ENCODE measurements around the gene HECTD4. TPM values are rescaled to one million over a fixed set of nuclear protein-coding genes. Genes with fewer than 3 reads are reported as not detected.

The HECTD4 gene
- total and polyA plus RNA-seq, 7 donors, result 2.1 to 22.8 (median 14.6) TPM

DNA sequence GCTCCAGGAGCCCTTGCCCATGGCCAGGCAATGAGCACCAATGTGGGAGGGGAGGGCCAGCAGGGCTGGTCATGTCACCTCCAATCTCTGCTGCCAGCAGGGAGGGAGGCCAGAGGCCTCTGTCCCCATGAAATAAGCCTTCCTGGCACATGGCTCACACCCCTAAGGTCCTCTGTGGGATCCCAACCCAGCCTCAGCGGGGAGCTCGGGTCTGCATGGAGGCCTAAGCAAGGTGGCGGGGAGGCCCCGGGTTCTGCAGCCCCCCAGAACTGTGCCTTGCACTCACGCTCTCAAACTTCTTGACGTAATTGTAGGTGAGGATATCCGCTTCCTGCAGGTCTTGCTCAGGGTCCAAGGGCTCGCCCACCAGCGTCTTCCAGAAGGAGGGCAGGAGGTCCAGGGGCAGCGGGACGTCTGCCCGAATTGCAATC is 215.2 kb downstream of the HECTD4 start:
- WGBS, 3 donors, result 93 to 95% (median 94%) methylated on average over 12 of the region's 12 CpGs
- intact Hi-C loops (cut with DNase I), result no loop called here
- no peak for DNase-seq
- H3K4me3 ChIP-seq, result no peak overlapping the region
- peaks cover 0 to 89% of the 10 kb centered on the region in 2 donors for H3K36me3 ChIP-seq (ENCODE audit: insufficient read depth in 1 of 2, low read depth in 1 of 2)
- TF ChIP-seq, protein P1, sequence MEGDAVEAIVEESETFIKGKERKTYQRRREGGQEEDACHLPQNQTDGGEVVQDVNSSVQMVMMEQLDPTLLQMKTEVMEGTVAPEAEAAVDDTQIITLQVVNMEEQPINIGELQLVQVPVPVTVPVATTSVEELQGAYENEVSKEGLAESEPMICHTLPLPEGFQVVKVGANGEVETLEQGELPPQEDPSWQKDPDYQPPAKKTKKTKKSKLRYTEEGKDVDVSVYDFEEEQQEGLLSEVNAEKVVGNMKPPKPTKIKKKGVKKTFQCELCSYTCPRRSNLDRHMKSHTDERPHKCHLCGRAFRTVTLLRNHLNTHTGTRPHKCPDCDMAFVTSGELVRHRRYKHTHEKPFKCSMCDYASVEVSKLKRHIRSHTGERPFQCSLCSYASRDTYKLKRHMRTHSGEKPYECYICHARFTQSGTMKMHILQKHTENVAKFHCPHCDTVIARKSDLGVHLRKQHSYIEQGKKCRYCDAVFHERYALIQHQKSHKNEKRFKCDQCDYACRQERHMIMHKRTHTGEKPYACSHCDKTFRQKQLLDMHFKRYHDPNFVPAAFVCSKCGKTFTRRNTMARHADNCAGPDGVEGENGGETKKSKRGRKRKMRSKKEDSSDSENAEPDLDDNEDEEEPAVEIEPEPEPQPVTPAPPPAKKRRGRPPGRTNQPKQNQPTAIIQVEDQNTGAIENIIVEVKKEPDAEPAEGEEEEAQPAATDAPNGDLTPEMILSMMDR (IDR thresholded peaks at IDR 0.05), result no peak
- H3K9me3 ChIP-seq, result no peaks in the 10 kb centered on the region
- no peak overlapping the region for H3K27ac ChIP-seq
- H3K27me3 ChIP-seq (ENCODE audit: insufficient read depth in 3 of 3, low read length in 2 of 3), result no peaks in the 10 kb centered on the region
- no peak for ATAC-seq
- no peaks in the 10 kb centered on the region for H3K4me1 ChIP-seq

DNA sequence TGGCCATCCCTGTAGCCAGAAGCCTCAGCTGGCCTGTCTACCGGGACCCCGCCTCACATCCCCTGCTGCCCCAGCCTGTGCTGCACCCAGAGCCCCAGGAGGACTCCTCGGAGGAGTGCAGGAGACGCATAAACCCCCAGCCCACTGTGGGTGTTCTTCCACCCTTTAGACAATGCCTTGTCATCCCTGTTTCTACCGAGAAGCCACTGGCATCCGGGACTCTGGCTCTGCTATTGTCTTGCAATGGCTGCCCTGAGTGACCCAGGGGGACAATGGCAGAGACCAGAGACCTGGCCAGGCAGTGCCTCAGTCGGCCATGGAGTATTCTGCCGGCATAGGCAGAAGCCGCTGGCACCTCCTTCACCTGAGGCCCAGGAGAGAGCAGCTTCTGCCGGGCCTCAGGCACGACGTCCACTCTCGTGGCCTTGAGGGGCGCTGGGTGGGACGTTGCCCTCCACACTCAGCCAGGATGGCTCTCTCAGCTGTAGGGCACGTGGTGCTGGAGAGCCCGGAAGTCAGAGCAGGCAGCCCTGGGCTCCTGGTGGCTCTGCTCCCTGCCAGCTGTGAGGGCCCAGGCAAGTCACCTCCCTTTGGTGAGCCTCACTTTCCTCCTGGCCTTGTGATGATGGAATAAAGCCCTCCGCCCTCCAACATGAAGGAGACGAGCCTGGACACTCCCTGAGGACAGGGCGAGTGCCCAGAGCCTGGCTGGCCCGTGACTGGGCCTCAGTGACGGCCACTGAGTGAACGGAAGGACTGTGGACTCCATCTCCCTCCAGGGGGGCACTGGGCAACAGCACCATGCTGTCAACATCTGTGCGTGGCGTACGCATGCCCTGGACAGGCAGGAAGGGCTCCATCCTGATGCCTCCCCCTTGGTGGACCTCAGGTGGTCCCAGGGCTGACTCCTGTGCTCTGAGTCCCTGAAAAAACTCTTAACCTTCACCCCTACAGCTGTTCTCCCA is 215.9 kb downstream of the HECTD4 start:
- Histone ChIP-seq H3K27me3 (ENCODE audit: insufficient read depth in 3 of 3, low read length in 2 of 3) (no peaks in the 10 kb centered on the region), H3K4me3 (no peak overlapping the region), H3K36me3 (ENCODE audit: insufficient read depth in 1 of 2, low read depth in 1 of 2) (peaks cover 0 to 89% of the 10 kb centered on the region in 2 donors), H3K4me1 (no peaks in the 10 kb centered on the region), H3K27ac (no peak overlapping the region), H3K9me3 (no peaks in the 10 kb centered on the region)
- intact Hi-C loops (cut with DNase I), result no loop called here
- no peak for ATAC-seq
- TF ChIP-seq, protein P1 (IDR thresholded peaks at IDR 0.05), result no peak
- WGBS, 3 donors, result 93 to 95% (median 95%) methylated on average over 20 to 26 of the region's 26 CpGs
- DNase-seq, result no peak

DNA sequence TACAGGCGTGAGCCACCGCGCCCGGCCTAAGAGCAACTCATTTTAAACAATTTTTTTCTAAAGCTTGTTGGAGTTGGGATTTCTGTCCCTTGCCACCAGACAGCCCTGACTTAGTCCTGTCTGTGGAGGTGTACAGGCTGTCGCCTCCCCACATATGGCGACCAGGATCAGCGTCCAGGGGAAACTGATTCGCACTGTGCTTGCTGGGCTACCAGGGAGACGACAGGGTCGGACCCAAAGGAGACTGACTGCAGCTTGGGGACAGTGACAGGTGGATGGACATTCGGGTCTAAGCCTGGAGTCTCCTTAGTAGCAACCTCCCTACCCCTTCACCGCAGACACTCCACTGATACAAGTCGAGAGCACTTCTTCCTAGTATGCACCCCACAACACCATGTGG is 216.6 kb downstream of the HECTD4 start:
- 98 to 99% (median 98%) methylated on average over 13 of the region's 13 CpGs for WGBS, 3 donors
- Histone ChIP-seq H3K9me3 (no peaks in the 10 kb centered on the region), H3K4me3 (no peak overlapping the region), H3K27me3 (ENCODE audit: insufficient read depth in 3 of 3, low read length in 2 of 3) (no peaks in the 10 kb centered on the region), H3K27ac (no peak overlapping the region), H3K4me1 (no peaks in the 10 kb centered on the region), H3K36me3 (ENCODE audit: insufficient read depth in 1 of 2, low read depth in 1 of 2) (peaks cover 0 to 89% of the 10 kb centered on the region in 2 donors)
- no peak for ATAC-seq
- DNase-seq, result no peak
- intact Hi-C loops (cut with DNase I), result no loop called here
- TF ChIP-seq, protein P1 (IDR thresholded peaks at IDR 0.05), result no peak

DNA sequence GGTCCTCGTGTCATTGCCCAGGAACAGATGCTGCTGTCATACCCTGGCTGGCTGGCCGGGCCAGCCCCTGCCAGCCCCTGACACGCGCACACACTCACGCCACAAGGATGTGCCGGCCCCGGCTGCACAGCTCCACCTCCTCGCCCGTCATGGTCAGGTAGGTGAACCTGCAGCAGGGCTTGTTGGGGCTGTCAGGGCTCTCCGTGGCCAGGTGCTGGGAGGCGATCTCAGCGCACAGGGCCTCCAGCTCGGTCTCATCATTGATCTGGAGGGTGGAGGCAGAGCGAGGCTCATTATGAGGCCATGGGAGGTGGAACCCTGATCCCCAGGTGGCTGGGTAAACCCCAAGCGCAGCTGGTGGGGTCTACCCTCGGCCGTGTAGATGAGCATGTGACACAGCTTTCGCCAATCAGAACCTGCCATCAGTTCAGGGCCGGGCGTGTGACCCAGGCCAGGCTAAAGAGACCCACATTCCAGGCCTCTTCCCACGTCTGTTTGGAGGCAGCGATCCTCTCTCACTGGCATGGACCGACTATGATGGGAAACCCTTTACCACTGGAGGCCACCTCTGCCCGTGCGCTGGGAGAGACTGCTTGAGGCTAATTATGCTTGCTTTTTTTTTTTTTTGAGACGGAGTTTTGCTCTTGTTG is 218.1 kb downstream of the HECTD4 start:
- 87 to 89% (median 88%) methylated on average over 26 of the region's 26 CpGs for WGBS, 3 donors
- TF ChIP-seq, protein P1 (IDR thresholded peaks at IDR 0.05), result no peak
- Histone ChIP-seq H3K27me3 (ENCODE audit: insufficient read depth in 3 of 3, low read length in 2 of 3) (no peaks in the 10 kb centered on the region), H3K9me3 (no peaks in the 10 kb centered on the region), H3K4me3 (no peak overlapping the region), H3K36me3 (ENCODE audit: insufficient read depth in 1 of 2, low read depth in 1 of 2) (peaks cover 0 to 90% of the 10 kb centered on the region in 2 donors), H3K27ac (no peak overlapping the region), H3K4me1 (no peaks in the 10 kb centered on the region)
- DNase-seq (no peak), ATAC-seq (no peak)
- intact Hi-C loops (cut with DNase I), result no loop called here

Measured in psoas muscle (tissue), 8 donors.